HG03432 (cell line): ENCODE data around the gene CAMK4.

Source experiments
- ATAC-seq: cut with Tn5 transposase; IDR thresholded peaks from one replicate; pipeline ENCODE4 v1.9.1; 2021; ENCODE audit warnings: mild to moderate bottlenecking, moderate library complexity; ENCODE audit not compliant: unreplicated experiment

Gene CAMK4

DNA sequence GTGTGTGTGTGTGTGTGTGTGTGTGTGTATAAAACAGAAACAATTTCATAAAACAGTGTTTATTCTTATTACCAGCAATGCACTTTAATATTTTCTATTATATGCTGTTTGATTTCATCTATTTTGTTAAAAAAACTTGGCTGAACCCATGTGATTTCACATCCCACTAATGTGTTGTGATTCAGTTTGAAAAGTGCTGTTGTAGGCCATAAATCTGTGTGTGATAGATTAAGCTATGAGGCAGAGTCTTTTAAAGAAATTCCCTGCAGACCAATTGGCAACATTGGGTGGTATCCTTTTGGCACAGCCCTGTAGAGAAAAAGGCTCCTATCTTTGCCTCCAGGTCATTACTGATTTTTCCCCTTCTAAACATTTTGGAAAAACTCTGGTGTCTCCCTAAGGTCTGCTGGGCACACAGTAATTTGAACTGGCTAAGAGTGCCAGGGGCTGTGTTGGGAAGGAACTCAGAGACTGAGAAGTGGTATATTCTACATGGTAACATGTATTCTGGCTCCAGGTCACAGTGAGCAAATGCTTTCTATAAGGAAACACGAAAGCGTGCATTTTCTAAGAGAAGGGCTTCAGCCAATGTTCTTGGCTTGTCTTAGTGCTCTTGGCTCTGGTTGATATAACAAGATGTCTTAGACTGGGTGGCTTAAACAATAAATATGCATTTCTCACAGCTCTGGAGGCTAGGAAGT lies 4.5 kb downstream of the CAMK4 start:
- no peak for ATAC-seq

DNA sequence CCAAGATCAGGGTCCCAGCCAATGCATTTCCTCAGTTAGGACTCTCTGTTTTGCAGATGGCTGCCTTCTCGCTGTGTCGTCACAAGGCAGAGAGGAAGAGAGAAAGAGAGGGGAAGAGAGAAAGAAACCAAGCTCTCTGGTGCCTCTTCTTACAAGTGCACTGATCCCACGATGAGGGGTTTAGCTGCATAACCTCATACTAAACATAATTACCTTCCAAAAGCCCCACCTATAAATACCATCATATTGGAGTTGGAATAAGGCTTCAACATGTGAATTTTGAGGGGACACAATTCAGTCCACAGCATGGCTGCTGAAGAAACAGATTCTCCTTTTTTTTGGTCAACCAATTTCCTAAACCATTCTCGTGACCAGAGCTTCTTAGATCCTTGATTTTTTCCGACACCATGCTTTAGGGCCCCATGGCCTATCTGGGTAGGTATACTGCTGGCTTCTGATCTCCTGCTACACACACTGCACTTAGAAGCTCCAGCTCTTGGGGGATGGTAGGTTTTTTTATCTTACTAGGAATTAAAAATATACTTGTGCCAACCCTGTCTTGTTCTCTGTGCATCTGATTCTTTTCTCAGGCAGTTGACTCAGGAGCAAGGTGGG lies 5.1 kb downstream of the CAMK4 start:
- ATAC-seq: no peak

DNA sequence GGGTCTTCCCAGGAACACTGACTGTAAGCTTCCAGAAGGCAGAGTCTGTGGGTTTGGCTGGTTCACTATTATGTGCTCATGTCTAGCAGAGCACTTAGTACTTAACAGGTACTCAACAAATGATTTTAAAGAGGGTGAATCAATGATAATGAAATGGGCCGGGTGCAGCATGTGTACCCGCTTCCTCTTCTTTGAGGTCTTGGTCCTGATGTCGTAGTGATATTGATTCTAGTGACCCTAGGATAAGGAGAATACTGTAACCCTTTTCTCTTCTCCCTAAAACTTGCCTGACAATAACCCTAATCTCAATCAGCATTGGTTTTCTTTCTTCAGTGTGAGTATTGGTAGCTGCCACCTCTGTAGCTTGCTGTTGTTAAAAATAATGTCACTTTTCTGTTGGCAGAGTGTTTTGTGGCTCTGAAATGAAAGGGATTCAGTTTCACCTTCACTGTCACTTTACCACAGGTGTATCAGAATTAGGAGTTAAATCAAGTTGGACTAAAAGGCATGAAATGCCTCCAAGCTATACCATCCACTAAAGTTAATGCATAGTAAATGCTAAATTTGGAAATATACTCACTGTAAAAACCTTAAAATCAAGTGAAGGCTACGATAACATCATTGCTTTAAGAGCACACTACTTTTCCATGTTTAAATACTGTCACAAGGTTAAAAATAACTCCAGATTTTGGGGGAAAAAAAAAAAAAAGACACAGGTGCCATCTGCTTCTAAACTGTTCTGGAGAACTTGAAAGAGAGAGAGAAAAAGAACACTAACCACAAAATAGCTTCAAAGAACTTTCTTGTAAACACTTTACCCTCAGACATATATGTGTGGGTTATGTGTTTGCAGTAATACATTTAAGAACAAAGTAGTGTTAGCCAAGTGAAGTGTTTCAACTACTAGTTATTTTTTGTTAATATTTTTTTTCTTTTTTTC lies 6.0 kb downstream of the CAMK4 start:
- peak; percentile 33 for ATAC-seq

DNA sequence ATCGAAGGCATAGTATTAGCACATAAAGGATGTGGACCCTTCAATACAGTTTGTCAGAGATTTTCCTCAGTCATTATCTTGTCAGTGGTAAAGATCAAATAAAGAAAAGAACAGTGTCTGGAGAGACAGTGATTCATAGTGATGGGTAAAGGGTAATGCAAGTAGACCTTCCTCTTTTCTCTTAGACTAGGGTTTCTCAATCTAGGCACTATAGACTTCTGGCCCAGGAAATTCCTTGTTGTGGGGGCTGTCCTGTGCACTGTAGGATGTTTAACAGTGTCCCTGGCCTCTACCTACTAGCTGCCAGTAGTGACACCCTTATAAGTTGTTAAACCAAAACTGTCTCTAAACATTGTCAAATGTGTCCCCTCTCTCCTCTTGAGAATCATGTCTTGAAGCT lies 6.9 kb downstream of the CAMK4 start:
- peak; percentile 29 for ATAC-seq

DNA sequence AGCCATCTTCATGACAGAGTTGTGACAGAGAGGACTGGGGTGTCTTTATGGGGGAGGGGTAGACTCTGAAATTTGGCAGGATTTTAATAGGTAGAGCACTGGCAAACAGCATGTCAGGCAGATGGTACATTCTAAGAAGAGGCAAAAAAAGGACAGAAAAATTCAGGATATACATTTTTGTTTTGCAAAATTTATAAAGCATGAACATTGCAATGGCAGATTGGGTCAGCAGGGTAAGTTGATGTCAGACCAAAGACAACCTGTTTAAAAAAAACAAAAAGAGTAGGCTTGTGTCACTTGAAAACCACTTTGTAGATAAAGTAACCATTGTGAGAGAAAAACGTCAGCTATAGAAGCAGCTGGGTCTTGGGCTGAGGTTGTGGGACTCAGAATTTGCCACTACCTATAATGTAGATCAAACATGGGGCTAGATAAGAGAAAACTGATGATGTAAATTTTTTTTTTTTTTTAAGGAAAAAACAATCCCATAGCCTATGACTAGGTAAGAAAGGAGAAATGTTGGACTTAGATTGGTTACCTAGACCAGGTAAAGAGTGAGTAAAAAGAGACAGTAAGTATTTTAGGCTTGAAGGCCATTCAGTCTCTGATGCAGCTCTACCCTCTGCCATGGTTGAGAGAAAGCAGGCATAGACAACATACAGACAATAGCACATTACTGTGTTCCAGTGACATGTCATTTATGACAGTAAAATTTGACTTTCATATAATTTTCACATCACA lies 8.3 kb downstream of the CAMK4 start:
- ATAC-seq: no peak

DNA sequence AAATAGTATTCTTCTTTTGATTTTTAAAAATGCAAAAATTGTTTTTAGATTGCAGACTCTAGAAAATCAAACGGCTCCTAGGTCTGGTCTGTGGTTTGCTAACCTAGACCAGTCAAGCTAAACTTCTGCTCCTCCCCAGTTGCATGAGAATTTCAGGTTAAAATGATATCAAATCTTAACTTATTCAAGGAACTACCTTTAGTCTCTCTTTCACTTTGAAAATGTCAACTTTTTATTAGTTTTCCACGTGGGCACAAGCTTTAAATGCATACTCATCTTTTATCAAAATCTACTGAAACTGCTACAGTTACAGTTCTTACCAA lies 8.8 kb downstream of the CAMK4 start:
- no peak for ATAC-seq

DNA sequence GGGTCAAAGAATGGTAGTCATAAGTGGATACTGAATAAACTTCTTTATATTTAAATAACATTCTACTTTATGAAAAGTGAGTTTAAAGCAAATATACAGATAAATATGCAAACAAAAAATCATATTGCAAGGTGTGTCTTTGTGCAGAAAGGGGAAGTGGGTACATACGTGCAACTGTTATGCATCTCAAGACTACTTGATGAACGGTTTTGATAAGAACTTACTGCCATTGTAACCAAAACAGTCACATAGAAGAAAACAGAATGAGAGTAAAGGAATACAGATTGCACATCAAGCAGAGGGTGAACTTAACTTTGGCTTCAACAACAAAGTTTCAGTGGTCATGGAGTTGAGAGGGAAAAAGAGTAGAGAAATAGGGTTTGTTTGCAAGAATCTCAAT lies 9.9 kb downstream of the CAMK4 start:
- ATAC-seq: peak; percentile 37

DNA sequence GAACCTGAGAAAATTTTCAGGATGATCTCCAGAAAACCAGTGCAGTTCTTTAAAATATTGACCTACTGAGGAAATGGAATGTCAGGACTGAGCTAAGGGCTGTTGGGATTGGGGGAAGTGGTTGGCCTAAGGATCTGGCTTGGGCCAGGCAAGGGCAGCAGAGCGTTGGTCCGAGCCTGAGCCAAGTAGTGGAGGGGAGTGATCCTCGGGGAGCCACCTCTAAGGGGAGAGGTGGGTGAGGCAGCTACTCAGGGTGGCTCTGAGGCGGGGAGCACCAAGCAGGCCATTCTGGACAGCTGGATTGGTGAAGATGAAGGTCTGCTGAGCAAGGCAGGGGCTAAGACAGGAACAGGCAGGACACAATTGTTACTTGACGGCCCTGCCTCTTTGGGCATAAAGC lies 11.5 kb downstream of the CAMK4 start:
- ATAC-seq: no peak

DNA sequence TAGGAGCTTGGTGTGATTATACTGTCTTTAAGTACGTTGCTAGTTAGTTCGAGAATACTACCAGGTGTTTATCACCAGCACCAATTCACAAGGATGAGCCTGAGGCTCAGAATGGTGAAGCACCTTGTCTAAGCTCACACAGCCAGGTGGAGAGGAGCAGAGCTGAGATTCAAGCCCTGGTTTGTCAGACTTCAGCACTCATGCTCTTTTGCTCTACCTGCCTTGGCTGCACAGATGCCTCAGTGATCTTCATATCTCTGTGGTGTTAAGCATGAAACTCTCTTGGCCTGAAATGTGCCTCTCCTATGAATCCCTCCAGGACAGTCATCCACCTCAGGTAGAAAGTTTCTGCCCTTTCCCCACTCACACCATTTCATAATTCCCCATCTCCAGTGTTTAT lies 12.2 kb downstream of the CAMK4 start:
- no peak for ATAC-seq

DNA sequence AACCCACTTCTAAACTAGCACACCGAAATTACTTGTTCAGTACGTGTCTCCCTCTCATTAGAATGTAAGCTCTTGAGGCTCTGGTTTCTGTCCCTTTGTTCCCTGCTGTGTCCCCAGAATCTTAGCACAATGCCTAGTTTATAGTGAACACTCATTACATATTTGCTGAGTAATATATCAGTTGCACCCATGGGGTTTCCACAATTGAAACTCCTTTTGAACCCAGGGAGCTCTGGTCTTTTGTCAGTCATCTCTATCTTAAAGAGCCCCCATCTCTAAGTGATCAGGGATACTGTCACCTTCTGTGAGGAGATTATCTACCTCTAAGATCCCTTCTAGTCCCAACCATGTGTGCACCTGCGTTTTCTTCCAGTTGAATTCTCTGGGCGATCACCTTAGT lies 12.8 kb downstream of the CAMK4 start:
- ATAC-seq: peak; percentile 20

DNA sequence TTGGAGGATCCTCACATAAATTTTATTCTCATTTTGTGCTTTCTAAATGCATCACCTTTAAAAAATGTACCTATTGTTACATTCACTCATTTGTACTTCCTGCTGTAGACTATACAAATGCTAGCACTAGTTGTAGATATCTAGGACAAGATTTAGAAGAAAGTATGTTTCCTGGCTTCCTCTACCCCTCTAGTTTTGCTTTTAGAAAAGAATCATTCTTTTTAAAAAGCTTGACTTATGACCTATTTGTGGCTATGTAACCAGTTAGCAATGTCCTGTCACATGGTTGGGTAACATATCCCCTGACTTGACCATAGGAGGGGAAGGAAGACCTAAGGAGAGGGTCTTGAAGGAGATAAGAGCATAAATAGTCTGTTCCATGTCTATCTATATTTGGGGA lies 13.3 kb downstream of the CAMK4 start:
- peak; percentile 31 for ATAC-seq

DNA sequence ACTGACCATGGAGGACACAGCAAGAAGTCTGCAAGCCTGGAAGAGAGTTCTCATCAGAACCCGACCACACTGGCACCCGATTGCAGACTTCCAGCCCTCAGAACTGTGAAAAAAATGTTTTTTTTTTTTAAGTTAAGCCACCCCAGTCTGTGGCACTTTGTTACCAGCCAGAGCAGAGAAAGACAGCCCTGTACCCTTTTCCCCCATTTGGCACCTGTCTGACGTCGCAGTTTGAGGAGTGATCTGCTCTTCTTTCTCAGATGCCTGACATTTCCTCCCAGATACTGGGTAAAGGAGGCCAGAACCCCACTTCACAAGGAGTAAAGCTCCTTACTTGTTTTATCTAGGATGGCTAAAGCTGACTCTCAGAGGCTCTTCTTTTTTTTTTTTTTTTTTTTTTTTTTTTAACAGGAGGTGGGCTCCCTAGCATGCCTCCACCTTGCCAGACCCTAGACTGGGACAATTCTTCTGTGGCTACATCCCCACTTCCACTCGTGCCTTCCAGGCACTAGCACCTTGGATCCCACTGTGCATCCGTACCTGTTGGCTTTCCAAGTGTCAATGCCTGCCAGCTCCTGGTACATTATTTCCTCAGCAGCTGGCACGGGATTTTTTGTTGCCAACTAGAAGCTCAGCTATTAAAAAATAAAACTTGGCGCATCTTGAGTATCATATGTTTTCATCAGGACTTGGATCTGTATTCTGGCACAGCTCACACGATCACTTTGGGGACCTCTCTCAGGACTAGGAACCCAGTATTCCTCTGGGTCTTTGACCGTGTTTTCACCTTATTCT lies 14.4 kb downstream of the CAMK4 start:
- ATAC-seq: no peak

DNA sequence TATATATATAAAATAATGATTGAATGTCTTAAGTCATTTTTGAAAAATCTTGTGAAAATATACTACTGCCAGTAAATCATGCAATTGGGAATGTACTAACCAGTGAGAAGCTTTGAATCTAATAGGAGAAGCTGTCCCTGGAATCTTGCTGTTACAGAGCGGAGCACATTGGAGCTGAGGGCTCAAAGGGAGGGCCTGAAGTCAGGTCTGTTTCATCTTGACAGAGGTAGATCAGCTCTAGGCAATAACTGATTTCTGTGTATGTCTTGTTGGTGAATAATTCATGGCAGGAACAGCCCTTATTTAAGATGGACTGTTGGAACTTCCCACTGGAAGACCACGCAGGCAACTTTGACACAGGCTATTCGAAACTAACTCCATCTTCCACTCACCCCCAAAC lies 17.5 kb downstream of the CAMK4 start:
- ATAC-seq: no peak

DNA sequence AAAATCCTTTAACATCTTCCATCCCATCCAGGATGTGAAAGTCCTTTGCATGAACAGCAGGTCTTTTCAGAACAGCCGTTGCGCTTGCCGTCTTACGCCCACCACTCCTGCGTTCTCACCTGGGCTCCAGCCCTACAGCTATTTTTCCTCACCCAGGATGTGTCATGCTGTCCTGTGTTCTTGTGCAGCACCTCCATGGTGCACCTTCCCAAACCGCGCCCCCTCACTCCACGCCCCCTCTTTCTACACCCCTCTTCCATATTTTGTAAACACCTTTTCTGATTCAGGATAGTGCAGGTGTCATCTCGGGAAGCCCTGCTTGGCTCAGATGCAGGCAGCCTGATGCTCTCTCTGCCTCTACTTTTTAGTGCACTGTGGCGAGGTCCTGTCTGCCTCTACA lies 18.4 kb downstream of the CAMK4 start:
- ATAC-seq: no peak

DNA sequence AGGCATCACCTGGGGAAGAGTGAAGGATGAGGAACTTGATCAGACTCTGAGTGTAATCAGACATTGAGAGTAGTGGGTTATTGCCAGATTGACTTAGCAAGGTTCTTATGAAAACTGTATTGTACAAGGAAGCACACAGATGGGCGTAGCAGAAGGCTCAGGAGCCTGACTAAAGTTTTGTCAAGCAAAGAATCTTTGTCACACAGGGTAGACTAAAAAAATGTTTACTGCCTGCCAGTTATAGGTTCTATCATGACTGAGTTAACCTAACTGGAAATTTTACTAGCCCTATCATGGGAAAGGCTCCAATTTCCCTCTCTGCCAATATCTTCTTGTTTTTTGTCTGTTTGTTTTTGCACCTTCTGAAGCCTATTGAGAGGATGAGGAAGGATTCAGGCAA lies 19.1 kb downstream of the CAMK4 start:
- ATAC-seq: no peak

DNA sequence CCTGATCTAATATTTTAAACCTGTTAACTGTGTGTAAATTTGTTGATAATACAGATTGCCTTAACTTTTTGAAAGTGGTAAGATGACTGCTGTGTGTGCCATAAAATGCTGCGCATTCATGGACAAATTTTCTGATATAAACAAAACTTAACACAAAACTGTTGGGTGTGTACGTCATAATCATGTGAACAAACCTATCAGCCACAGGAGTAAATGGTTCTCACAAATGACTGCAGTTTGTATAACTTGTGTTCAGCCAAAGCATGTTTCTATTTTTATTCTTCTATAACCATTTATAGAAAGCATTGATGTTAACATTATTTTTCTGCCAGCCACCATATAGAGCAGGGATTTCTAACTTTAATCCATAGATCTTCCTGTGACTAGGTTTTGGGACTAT lies 21.5 kb downstream of the CAMK4 start:
- no peak for ATAC-seq

DNA sequence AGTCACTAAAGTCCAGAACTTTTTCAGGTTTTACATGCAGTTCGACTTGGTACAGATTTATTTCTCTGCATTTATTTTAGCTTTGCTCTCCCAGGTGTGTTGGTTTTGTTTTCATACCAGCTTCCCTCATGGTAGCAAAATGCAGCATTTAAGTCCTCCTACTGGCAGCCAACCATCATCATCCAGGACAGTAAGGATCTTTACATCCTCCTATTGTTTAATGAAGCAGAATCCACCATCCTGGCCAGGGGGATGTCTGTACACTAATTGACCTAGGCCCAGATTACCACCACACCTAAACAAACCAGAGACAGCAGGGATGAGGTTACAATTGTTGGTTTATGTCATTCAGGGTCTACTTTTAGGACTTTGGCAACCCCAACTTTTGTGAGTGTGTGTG lies 22.3 kb downstream of the CAMK4 start:
- no peak for ATAC-seq

DNA sequence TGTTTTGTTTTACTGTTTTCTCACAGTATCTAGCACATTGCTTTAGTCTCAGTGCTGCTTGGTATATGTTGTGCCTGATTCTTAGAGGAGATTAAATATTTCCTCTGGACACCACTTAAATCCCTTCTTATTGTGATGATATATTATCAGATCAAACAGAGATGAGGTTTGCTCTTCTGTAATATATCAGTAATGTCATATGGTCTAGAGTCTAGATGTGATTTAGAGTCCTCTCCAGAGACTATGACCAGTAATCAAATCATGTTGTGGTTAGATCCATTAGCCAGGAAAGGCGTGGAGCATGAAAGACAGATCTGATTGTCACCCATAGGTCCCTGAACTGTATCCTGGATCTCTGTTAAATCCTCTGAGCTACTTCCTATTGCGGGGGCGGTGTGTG lies 24.4 kb downstream of the CAMK4 start:
- no peak for ATAC-seq

DNA sequence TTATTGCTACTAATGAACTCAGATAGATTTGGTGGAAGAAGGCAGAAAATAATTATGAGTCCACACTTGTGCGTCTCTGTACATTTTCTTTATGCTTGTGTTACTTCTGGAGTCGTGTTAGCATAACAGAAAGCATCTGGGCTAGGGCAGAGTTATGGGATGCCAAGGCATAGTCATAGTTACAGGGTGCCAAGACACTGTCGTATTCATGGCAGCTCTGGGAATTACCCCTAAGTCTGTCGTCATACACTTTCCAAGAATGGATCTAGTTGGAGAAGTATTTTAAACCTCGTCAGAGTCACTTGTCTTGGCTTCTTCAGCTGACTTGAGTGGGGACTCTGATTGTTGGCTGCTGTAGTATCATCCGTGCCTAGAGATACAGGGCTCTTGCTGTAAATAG lies 27.7 kb downstream of the CAMK4 start:
- ATAC-seq: no peak

DNA sequence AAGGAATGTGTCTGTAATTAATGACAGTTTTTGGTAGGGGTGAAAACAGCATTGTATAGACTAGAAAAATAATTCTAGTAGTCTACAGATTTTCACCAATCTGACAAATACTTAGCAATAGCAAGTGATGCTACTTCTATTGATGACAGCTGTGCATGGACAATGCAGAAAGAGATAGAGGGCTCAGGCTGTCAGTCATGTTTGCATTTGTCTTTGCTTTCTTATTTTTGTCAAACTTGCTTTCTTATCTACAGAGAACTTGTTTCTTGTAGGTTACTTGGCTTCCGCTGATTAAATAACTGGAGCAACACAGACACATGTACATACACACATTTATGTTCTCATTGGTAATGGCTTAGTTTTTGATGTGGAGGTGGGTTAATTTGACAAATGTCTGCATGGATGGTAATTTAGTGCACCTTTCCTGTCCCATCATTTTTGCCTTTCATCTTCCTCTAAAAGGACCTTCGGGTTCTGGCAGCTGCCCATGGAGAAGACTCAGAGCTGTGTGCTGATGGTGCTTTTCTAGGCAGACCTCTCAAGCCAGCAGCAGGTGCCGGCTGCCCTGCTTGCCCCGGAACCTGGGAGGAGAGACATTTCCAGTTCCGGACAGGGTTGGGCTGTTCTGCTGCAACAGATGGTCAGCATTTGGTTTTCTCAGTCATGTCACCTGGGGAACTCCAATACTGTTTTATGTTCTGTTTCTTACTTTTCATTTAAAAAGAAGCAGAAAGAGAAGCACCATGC lies 28.8 kb downstream of the CAMK4 start:
- peak; percentile 75 for ATAC-seq
